ENCODE results near the gene NRSN2. TPM values are rescaled to one million over a fixed set of nuclear protein-coding genes. Genes with fewer than 3 reads are reported as not detected.
"Not testable (repeated sequence)": the region's sequence is repeated elsewhere in the genome, so short reads cannot be mapped to it uniquely, and the experiment has no call there.

The NRSN2 gene
- total and polyA plus RNA-seq, 2 donors (not counting 3 experiments of a cell fraction or from before 2014, with no cell fraction given): 36.9 to 64.1 TPM

GRCh38 chr20:356154-356553 lies 9.2 kb downstream of the NRSN2 start:
- H3K36me3 ChIP-seq (ENCODE audit: control insufficient read depth in 2 of 2, extremely low read depth in 1 of 2, insufficient read depth in 2 of 2, low read length in 2 of 2); H3K4me3 ChIP-seq (replicated peaks in 1 of 3; ENCODE audit: insufficient read depth in 1 of 3, low read depth in 1 of 3, low read length in 3 of 3); H3K4me1 ChIP-seq (ENCODE audit: control insufficient read depth, extremely low read depth, insufficient read depth, low read length); H3K4me2 ChIP-seq (ENCODE audit: insufficient read depth, low read length); FAIRE-seq; H3K9me1 ChIP-seq (replicated peaks; ENCODE audit: control insufficient read depth, extremely low read depth, insufficient read depth, low read length); H3K9me3 ChIP-seq (replicated peaks; ENCODE audit: control insufficient read depth, insufficient read depth, low read length); DNase-seq (ENCODE audit: low read depth, low spot score); H3K27me3 ChIP-seq (ENCODE audit: control insufficient read depth in 2 of 2, insufficient read depth in 2 of 2, low read length in 2 of 2); dilution Hi-C loops (cut with MboI; ENCODE audit: extremely low pct_ligation_motif_present, low sequenced_read_pairs); H3K79me2 ChIP-seq (ENCODE audit: control insufficient read depth, insufficient read depth, low read length); intact Hi-C loops (cut with micrococcal nuclease); BruUV-seq (replicated peaks); H2AFZ ChIP-seq (ENCODE audit: low read depth, low read length); H3K9ac ChIP-seq (replicated peaks; ENCODE audit: extremely low read depth, insufficient read depth, low read length); H3K27ac ChIP-seq (ENCODE audit: insufficient read depth, low read depth, low read length); H4K20me1 ChIP-seq (replicated peaks; ENCODE audit: control insufficient read depth, extremely low read depth, insufficient read depth, low read length): not testable (repeated sequence)
- POLR2A ChIA-PET: interaction anchor here (0.7 kb wide), 2 partner anchors 16 to 26 kb away, joined by 4 to 7 read pairs; no protein-coding TSS in a partner anchor
- CTCF ChIA-PET: interaction anchor here (1.1 to 6.2 kb wide), 10 partner anchors 11 to 383 kb away, joined by 3 to 120 read pairs (median 10); partner anchors contain the start of gene TRIB3

GRCh38 chr20:356745-357144 lies 9.8 kb downstream of the NRSN2 start:
- TF ChIP-seq POLR2AphosphoS5 (IDR thresholded peaks at IDR 0.05; ENCODE audit: insufficient read depth, low read depth, low read length) (no peak), POLR2A (IDR thresholded peaks at IDR 0.05; ENCODE audit: low read depth, low read length) (no peak), GATA2 (IDR thresholded peaks at IDR 0.05; ENCODE audit: insufficient read depth, insufficient read length, low read depth, low read length) (no peak)
- no TSS peak for BruUV-seq (replicated peaks)
- Histone ChIP-seq H3K27ac (ENCODE audit: insufficient read depth, low read depth, low read length) (no peak overlapping the region), H3K9me3 (replicated peaks; ENCODE audit: control insufficient read depth, insufficient read depth, low read length) (no peaks in the 10 kb centered on the region), H2AFZ (ENCODE audit: low read depth, low read length) (no peak overlapping the region), H4K20me1 (replicated peaks; ENCODE audit: control insufficient read depth, extremely low read depth, insufficient read depth, low read length) (no peaks in the 10 kb centered on the region), H3K9me1 (replicated peaks; ENCODE audit: control insufficient read depth, extremely low read depth, insufficient read depth, low read length) (no peaks in the 10 kb centered on the region), H3K79me2 (ENCODE audit: control insufficient read depth, insufficient read depth, low read length) (no peaks in the 10 kb centered on the region), H3K27me3 (ENCODE audit: control insufficient read depth in 2 of 2, insufficient read depth in 2 of 2, low read length in 2 of 2) (no peaks in the 10 kb centered on the region), H3K4me1 (ENCODE audit: control insufficient read depth, extremely low read depth, insufficient read depth, low read length) (no peaks in the 10 kb centered on the region), H3K4me3 (replicated peaks in 1 of 3; ENCODE audit: insufficient read depth in 1 of 3, low read depth in 1 of 3, low read length in 3 of 3) (no peak overlapping the region), H3K4me2 (ENCODE audit: insufficient read depth, low read length) (no peak overlapping the region), H3K9ac (replicated peaks; ENCODE audit: extremely low read depth, insufficient read depth, low read length) (no peak overlapping the region), H3K36me3 (ENCODE audit: control insufficient read depth in 2 of 2, extremely low read depth in 1 of 2, insufficient read depth in 2 of 2, low read length in 2 of 2) (peaks cover 0 to 2% of the 10 kb centered on the region in 2 experiments)
- ChIA-PET CTCF (interaction anchor here (1.1 to 6.2 kb wide), 5 partner anchors 10 to 310 kb away, joined by 4 to 120 read pairs (median 13); partner anchors contain the start of gene TRIB3), POLR2A (no interaction called here)
- dilution Hi-C loops (cut with MboI; ENCODE audit: extremely low pct_ligation_motif_present, low sequenced_read_pairs) (no loop called here), intact Hi-C loops (cut with micrococcal nuclease) (no loop called here)
- no peak for DNase-seq (ENCODE audit: low read depth, low spot score)
- FAIRE-seq: no peak
